ENCODE data around the gene CALML5. TPM values are rescaled to one million over a fixed set of nuclear protein-coding genes. Genes with fewer than 3 reads are reported as not detected.

The CALML5 gene
- total RNA-seq, 1 experiment from 2014 or later: not detected

- peaks cover 5 to 6% of the 10 kb centered on the region in 2 experiments; a peak in 2 of 4 replicates for H3K9me3 ChIP-seq (ENCODE audit: control insufficient read depth in 1 of 2, insufficient read depth in 1 of 2, low read depth in 1 of 2, low read length in 2 of 2)
- H3K4me3 ChIP-seq (replicated peaks in 1 of 2; ENCODE audit: low read depth in 1 of 2, low read length in 2 of 2): no peak overlapping the region
- no peak for DNase-seq (ENCODE audit: low read depth, low spot score)
- ATAC-seq: no peak
- H3K4me1 ChIP-seq (ENCODE audit: control insufficient read depth in 1 of 2, insufficient read depth in 2 of 2, low read length in 2 of 2): peaks cover 41 to 49% of the 10 kb centered on the region in 2 experiments
- H3K9ac ChIP-seq (ENCODE audit: low read length): no peak overlapping the region
- H3K79me2 ChIP-seq (ENCODE audit: insufficient read depth, low read length): no peaks in the 10 kb centered on the region
- H3K4me2 ChIP-seq (ENCODE audit: low read length): no peak overlapping the region
- H3K36me3 ChIP-seq (ENCODE audit: control insufficient read depth in 1 of 2, insufficient read depth in 2 of 2, low read length in 2 of 2): no peaks in the 10 kb centered on the region
- H4K20me1 ChIP-seq (ENCODE audit: insufficient read depth): no peaks in the 10 kb centered on the region
- H3K27me3 ChIP-seq (ENCODE audit: insufficient read depth, low read length): no peaks in the 10 kb centered on the region
- H3K9me2 ChIP-seq (ENCODE audit: insufficient read depth): no peaks in the 10 kb centered on the region
- no peak overlapping the region for H2AFZ ChIP-seq (ENCODE audit: low read depth, low read length, poor library complexity, severe bottlenecking)
- POLR2A ChIA-PET: no interaction called here
- CTCF ChIA-PET: no interaction called here
- no TSS peak for BruUV-seq (replicated peaks)
- no peak overlapping the region for H3K27ac ChIP-seq (ENCODE audit: low read depth, low read length)
- RAD21 ChIA-PET (ENCODE audit: low non-redundant PET in 1 of 2, low total read pairs in 2 of 2, uncharacterized antibody in 2 of 2, unreplicated experiment in 2 of 2): no interaction called here
- TF ChIP-seq SIN3A (IDR thresholded peaks at IDR 0.05; ENCODE audit: low read depth) (no peak), TCF7L2 (IDR thresholded peaks at IDR 0.05; ENCODE audit: borderline replicate concordance, extremely low read depth, insufficient read depth, insufficient read length) (no peak), ATF3 (IDR thresholded peaks at IDR 0.05) (no peak), POLR2AphosphoS5 (IDR thresholded peaks at IDR 0.05; ENCODE audit: low read depth, low read length) (no peak), ZNF274 (IDR thresholded peaks at IDR 0.05; ENCODE audit: low read depth, low read length) (no peak), EZH2 (IDR thresholded peaks at IDR 0.05) (no peak), ZFX (IDR thresholded peaks at IDR 0.05) (no peak), POLR2A (IDR thresholded peaks at IDR 0.05; ENCODE audit: borderline replicate concordance, extremely low read depth, insufficient read depth, insufficient read length) (no peak), CEBPB (IDR thresholded peaks at IDR 0.05; ENCODE audit: low read depth) (no peak), RAD21 (IDR thresholded peaks at IDR 0.05; ENCODE audit: low read depth) (no peak), EGR1 (IDR thresholded peaks at IDR 0.05; ENCODE audit: low read depth) (no peak)
- intact Hi-C loops (cut with micrococcal nuclease): loop anchor here (5.0 kb wide), 1 partner anchor 98 kb away; no protein-coding TSS in a partner anchor
Observed at GRCh38 chr10:5545011-5545410, 45.6 kb upstream of the CALML5 start.

- Histone ChIP-seq H3K27me3 (ENCODE audit: insufficient read depth, low read length) (no peaks in the 10 kb centered on the region), H3K27ac (ENCODE audit: low read depth, low read length) (no peak overlapping the region), H4K20me1 (ENCODE audit: insufficient read depth) (no peaks in the 10 kb centered on the region), H3K9ac (ENCODE audit: low read length) (no peak overlapping the region), H3K36me3 (ENCODE audit: control insufficient read depth in 1 of 2, insufficient read depth in 2 of 2, low read length in 2 of 2) (no peaks in the 10 kb centered on the region), H3K9me2 (ENCODE audit: insufficient read depth) (no peaks in the 10 kb centered on the region), H3K79me2 (ENCODE audit: insufficient read depth, low read length) (no peaks in the 10 kb centered on the region), H3K9me3 (ENCODE audit: control insufficient read depth in 1 of 2, insufficient read depth in 1 of 2, low read depth in 1 of 2, low read length in 2 of 2) (peaks cover 5 to 6% of the 10 kb centered on the region in 2 experiments; a peak in 2 of 4 replicates), H2AFZ (ENCODE audit: low read depth, low read length, poor library complexity, severe bottlenecking) (no peak overlapping the region), H3K4me2 (ENCODE audit: low read length) (no peak overlapping the region), H3K4me3 (replicated peaks in 1 of 2; ENCODE audit: low read depth in 1 of 2, low read length in 2 of 2) (no peak overlapping the region), H3K4me1 (ENCODE audit: control insufficient read depth in 1 of 2, insufficient read depth in 2 of 2, low read length in 2 of 2) (peaks cover 38 to 43% of the 10 kb centered on the region in 2 experiments)
- ATAC-seq: no peak
- RAD21 ChIA-PET (ENCODE audit: low non-redundant PET in 1 of 2, low total read pairs in 2 of 2, uncharacterized antibody in 2 of 2, unreplicated experiment in 2 of 2): no interaction called here
- no peak for DNase-seq (ENCODE audit: low read depth, low spot score)
- intact Hi-C loops (cut with micrococcal nuclease): no loop called here
- CTCF ChIA-PET: no interaction called here
- TF ChIP-seq CBX3 (IDR thresholded peaks at IDR 0.05; ENCODE audit: low read depth) (no peak), CTCF (IDR thresholded peaks at IDR 0.05 in 2 of 3, conservative IDR thresholded peaks at IDR 0.05 in 1 of 3; ENCODE audit: borderline replicate concordance in 1 of 3, insufficient read depth in 1 of 3, low read depth in 2 of 3, low read length in 2 of 3) (no peak), JUND (IDR thresholded peaks at IDR 0.05) (no peak), RAD21 (IDR thresholded peaks at IDR 0.05; ENCODE audit: low read depth) (no peak)
- POLR2A ChIA-PET: no interaction called here
- BruUV-seq (replicated peaks): no TSS peak
Observed at GRCh38 chr10:5544216-5544805, 44.9 kb upstream of the CALML5 start.

Data from HCT116 (cell line).